Ectodermal cell (in vitro differentiated cells): ENCODE measurements around the gene TACR1.

Source experiments
- H3K27ac ChIP-seq: 2 replicates; pipeline ENCODE4 v1.7.0; 2013; ENCODE audit warnings: mild to moderate bottlenecking, low read depth, low read length; ENCODE audit not compliant: insufficient read depth, poor library complexity, severe bottlenecking
- H3K27me3 ChIP-seq: 2 replicates; pipeline ENCODE4 v1.7.0; 2013; ENCODE audit warnings: mild to moderate bottlenecking, low read length; ENCODE audit not compliant: insufficient read depth, control insufficient read depth, poor library complexity, severe bottlenecking
- H3K36me3 ChIP-seq: one replicate; pipeline ENCODE4 v1.7.0; 2013; ENCODE audit warnings: low read length; ENCODE audit not compliant: control insufficient read depth, insufficient read depth
- H3K4me1 ChIP-seq: one replicate; pipeline ENCODE4 v1.7.0; 2013; ENCODE audit warnings: low read length; ENCODE audit not compliant: control insufficient read depth, insufficient read depth
- H3K4me3 ChIP-seq: 2 replicates; pipeline ENCODE4 v1.7.0; 2013; ENCODE audit warnings: low read depth, low read length, control low read depth; ENCODE audit not compliant: insufficient read depth
- H3K9me3 ChIP-seq: 2 replicates; pipeline ENCODE4 v1.7.0; 2013; ENCODE audit warnings: mild to moderate bottlenecking, low read length, moderate library complexity; ENCODE audit not compliant: control insufficient read depth
- WGBS, 2 experiments: methylation state at CpG; one replicate each; pipeline ENCODE4 v1.1.7; 2013; ENCODE audit warnings: missing lambda C conversion rate in 2 of 2; 5-methylcytosine and 5-hydroxymethylcytosine counted together

Gene TACR1

GRCh38 chr2:75133621-75134570 is 65.4 kb downstream of the TACR1 start:
- 91 to 94% methylated on average over 9 of the region's 9 CpGs for WGBS, 2 experiments
- Histone ChIP-seq H3K36me3 (no peaks in the 10 kb centered on the region), H3K27me3 (no peaks in the 10 kb centered on the region), H3K4me1 (no peaks in the 10 kb centered on the region), H3K27ac (no peak overlapping the region), H3K9me3 (no peaks in the 10 kb centered on the region), H3K4me3 (no peak overlapping the region)

DNA sequence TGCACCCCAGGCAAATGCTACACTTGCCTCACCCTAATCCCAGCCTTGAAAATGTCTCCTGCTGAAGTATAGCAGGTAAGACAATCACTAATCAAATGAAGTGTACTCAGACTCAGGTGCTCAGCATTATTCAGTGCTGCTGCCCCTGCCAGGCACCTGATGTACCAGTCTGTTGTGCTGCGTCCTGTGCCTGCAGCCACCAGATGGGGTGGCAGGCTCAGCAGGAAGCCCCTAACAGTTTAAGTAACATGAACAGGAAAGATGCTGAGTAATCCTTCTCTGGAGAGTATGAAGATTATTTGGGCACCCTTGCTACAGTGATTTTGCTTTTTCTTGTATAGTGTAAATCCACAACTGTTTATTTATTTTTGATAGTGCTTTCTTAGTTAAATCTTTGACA is 69.1 kb downstream of the TACR1 start:
- H3K36me3 ChIP-seq: no peaks in the 10 kb centered on the region
- no peak overlapping the region for H3K4me3 ChIP-seq
- no peaks in the 10 kb centered on the region for H3K27me3 ChIP-seq
- no peaks in the 10 kb centered on the region for H3K4me1 ChIP-seq
- WGBS, 2 experiments: 80 to 87% methylated on average over 1 of the region's 1 CpG
- H3K9me3 ChIP-seq: no peaks in the 10 kb centered on the region
- H3K27ac ChIP-seq: no peak overlapping the region

- Histone ChIP-seq H3K27me3 (no peaks in the 10 kb centered on the region), H3K9me3 (no peaks in the 10 kb centered on the region), H3K4me1 (no peaks in the 10 kb centered on the region), H3K27ac (no peak overlapping the region), H3K36me3 (no peaks in the 10 kb centered on the region), H3K4me3 (no peak overlapping the region)
- WGBS, 2 experiments: 94 to 96% methylated on average over 6 of the region's 6 CpGs
Observed at GRCh38 chr2:75123876-75124275, 75.4 kb downstream of the TACR1 start.

- H3K9me3 ChIP-seq: no peaks in the 10 kb centered on the region
- H3K4me1 ChIP-seq: no peaks in the 10 kb centered on the region
- no peaks in the 10 kb centered on the region for H3K36me3 ChIP-seq
- no peaks in the 10 kb centered on the region for H3K27me3 ChIP-seq
- H3K27ac ChIP-seq: no peak overlapping the region
- no peak overlapping the region for H3K4me3 ChIP-seq
- WGBS, 2 experiments: 83 to 86% methylated on average over 3 of the region's 4 CpGs
Observed at GRCh38 chr2:75113231-75113869, 86.0 kb downstream of the TACR1 start.

GRCh38 chr2:75108937-75109482 is 90.3 kb downstream of the TACR1 start:
- Histone ChIP-seq H3K4me3 (no peak overlapping the region), H3K9me3 (no peaks in the 10 kb centered on the region), H3K36me3 (no peaks in the 10 kb centered on the region), H3K4me1 (no peaks in the 10 kb centered on the region), H3K27me3 (no peaks in the 10 kb centered on the region), H3K27ac (no peak overlapping the region)
- WGBS, 2 experiments: 88 to 92% methylated on average over 9 of the region's 9 CpGs

DNA sequence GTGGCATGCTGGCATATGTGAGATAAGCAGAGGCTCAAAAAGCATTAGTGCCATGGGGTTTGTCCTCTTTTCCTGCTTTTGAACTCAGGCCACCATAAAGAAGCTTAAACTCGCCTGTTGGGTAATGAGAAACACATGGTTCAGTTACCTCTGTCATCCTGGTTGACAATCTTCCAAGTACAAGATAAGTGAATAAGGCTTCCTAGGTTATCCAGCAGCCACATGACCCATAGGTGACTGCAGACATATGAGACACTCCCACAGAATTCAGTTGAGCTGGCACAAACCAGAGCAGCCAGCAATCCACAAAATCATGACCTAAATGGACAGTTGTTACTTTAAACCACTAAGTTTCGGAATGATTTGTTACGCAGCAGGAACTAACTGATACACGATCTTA is 97.3 kb downstream of the TACR1 start:
- Histone ChIP-seq H3K36me3 (no peaks in the 10 kb centered on the region), H3K4me3 (no peak overlapping the region), H3K27ac (no peak overlapping the region), H3K4me1 (no peaks in the 10 kb centered on the region), H3K9me3 (no peaks in the 10 kb centered on the region), H3K27me3 (no peaks in the 10 kb centered on the region)
- 92 to 96% methylated on average over 4 of the region's 4 CpGs for WGBS, 2 experiments

- H3K27me3 ChIP-seq: no peaks in the 10 kb centered on the region
- H3K36me3 ChIP-seq: no peaks in the 10 kb centered on the region
- no peaks in the 10 kb centered on the region for H3K4me1 ChIP-seq
- H3K27ac ChIP-seq: no peak overlapping the region
- 92 to 100% methylated on average over 1 of the region's 1 CpG for WGBS, 2 experiments
- H3K4me3 ChIP-seq: no peak overlapping the region
- H3K9me3 ChIP-seq: no peaks in the 10 kb centered on the region
Observed at GRCh38 chr2:75100801-75101151, 98.5 kb downstream of the TACR1 start.

DNA sequence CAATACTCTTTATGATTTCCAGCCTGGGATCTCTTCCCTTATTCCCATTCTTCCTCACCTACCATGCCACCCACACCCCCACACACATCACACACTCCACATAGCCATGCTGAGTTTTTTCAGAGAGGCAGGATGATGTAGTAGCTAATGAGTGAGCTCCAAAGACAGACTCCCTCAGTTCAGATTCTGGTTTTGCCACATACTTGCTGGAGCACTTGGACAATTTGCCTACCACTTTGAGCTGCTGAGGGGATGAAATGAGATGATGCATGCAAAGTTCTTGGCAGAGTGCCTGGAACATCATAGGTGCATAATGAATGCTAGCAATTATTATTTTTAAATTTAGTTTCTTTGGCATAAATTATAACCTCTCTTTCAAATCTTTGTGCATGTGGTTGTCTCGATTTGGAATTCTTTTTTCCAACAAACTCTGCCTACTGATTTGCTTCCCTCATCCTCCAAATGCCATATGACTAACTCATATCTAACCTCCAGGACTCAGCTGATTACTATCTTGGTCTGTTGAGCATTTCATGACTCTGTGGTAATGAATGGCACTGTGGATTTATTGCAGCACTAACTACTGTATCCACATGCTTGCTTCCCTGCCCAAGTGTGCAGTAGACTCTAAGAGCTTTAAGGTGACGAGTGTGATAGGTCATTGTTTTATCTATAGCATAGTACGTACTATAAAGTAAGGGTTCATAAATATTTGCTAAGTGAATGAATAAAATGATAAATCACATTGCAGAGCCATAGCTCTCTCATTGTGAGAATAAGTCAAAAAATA is 99.1 kb downstream of the TACR1 start:
- H3K4me3 ChIP-seq: no peak overlapping the region
- H3K36me3 ChIP-seq: no peaks in the 10 kb centered on the region
- H3K27ac ChIP-seq: no peak overlapping the region
- no peaks in the 10 kb centered on the region for H3K4me1 ChIP-seq
- H3K9me3 ChIP-seq: no peaks in the 10 kb centered on the region
- H3K27me3 ChIP-seq: no peaks in the 10 kb centered on the region
- 95 to 98% methylated on average over 3 of the region's 3 CpGs for WGBS, 2 experiments

DNA sequence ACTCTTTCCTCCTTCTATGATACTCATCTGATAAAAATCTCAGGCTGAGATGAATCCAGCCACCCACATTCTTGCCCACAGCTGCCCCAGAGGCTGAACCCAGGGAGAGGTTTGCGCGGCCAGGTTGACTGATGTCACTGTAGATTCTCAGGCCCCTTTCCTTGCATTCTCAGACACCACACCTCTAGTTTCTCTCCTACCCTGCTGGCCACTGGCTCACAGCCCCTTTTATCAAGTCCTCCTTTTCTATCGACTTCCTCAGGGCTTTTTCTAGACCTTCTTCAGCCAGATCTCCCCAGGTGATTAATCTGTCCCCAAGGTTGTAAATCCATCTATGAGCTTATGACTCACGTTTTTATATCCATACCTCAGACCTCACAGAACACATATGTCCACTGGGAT is 99.8 kb downstream of the TACR1 start:
- H3K27ac ChIP-seq: no peak overlapping the region

GRCh38 chr2:75098856-75099255 is 100.5 kb downstream of the TACR1 start:
- Histone ChIP-seq H3K4me1 (no peaks in the 10 kb centered on the region), H3K36me3 (no peaks in the 10 kb centered on the region), H3K9me3 (no peaks in the 10 kb centered on the region), H3K27me3 (no peaks in the 10 kb centered on the region), H3K4me3 (no peak overlapping the region), H3K27ac (no peak overlapping the region)
- 54% methylated on average over 2 of the region's 2 CpGs for WGBS, 2 experiments

More for the DNA sequence above, 99.8 kb downstream of the TACR1 start:
- H3K4me1 ChIP-seq: no peaks in the 10 kb centered on the region
- H3K27me3 ChIP-seq: no peaks in the 10 kb centered on the region
- 89 to 91% methylated on average over 4 of the region's 4 CpGs for WGBS, 2 experiments
- H3K4me3 ChIP-seq: no peak overlapping the region
- H3K9me3 ChIP-seq: no peaks in the 10 kb centered on the region
- no peaks in the 10 kb centered on the region for H3K36me3 ChIP-seq
